GM21423 (cell line): ENCODE measurements around the gene CUX1.
"Not testable (repeated sequence)": the region's sequence is repeated elsewhere in the genome, so short reads cannot be mapped to it uniquely, and the experiment has no call there.

ENCODE experiments used
- ATAC-seq: cut with Tn5 transposase; IDR thresholded peaks from one replicate; pipeline ENCODE4 v1.9.1; 2021; ENCODE audit warnings: mild to moderate bottlenecking, moderate library complexity; ENCODE audit not compliant: unreplicated experiment

Gene CUX1

GRCh38 chr7:101848208-101848951 lies 31.0 kb downstream of the CUX1 start:
- ATAC-seq = no peak

GRCh38 chr7:101849314-101849713 lies 31.9 kb downstream of the CUX1 start:
- ATAC-seq = not testable (repeated sequence)

DNA sequence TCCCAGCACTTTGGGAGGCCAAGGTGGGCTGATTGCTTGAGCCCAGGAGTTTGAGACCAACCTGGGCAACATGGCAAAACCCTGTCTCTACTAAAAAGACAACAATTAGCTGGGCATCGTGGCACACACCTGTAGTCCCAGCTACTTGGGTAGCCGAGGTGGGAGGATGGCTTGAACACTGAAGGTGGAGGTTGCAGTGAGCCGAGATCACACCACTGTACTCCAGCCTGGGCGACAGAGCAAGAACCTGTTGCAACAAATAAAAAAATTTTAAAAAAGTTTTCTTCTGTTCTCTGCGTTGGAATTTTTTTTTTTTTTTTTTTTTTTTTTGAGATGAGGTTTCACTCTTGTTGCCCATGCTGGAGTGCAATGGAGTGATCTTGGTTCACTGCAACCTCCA lies 34.9 kb downstream of the CUX1 start:
- ATAC-seq = not testable (repeated sequence)

DNA sequence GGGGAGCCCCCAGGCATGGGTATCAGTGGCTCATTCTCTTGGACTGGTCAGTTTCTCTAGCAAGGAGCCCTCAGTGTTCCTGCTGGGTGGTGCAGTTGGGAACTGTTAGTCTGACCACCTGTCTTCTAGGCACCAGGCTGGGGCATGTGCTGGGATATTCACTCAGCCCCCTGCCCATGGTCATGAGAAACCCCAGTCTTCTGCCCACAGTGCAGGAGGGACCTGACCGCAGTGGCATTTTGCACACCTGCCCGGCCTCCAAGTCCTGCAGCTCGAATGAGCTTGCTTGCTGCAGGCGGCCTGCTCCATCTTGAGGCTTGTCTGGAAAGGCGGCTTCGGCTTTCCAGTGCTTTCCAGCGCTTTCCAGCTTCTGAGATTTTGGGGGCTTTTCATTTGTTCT lies 36.3 kb downstream of the CUX1 start:
- ATAC-seq = no peak

- ATAC-seq = no peak
Measured at GRCh38 chr7:101854084-101854865, 36.8 kb downstream of the CUX1 start.

DNA sequence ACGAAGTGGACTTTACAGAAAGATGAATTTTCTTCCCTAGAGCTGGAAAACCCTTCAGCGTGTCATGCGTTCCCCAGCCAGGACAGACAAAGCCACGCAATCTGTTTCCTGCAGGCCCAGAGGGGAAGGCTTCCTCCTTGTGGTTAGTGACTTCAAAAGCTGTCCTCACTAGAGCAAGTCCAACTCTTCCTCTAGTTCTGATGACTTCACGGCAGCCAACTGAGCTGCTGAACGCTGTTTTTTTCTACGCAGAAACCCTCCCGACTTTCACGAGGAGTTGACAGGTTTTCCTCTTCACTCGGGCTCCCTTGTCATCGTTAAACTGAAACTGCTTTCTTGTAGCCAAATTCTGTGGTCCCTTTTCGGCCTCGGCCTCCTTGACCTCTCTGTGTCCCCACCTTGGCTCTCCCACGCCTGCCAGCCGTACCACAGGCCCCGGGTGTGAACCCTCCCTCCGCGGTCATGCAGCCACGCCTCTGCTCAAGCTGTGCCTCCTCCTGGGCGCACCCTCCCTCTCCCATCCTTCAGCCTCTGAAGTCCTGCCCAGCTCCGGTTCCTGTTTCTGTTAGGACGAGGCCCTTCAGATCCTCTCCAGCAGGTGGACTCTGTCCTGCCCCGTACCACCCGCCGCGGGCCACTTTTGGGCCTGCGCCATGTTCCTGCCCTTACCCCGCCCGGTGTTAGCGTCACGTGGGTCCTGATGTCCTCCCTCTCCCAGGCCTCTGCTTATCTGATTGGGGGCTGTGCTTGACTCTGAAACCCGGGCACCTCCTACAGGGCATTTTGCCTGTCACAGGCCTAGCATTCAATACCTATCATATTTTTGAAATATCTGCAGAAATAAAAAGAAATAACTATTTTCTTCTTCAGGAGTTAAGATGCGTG lies 39.3 kb downstream of the CUX1 start:
- ATAC-seq = peak; percentile 90

DNA sequence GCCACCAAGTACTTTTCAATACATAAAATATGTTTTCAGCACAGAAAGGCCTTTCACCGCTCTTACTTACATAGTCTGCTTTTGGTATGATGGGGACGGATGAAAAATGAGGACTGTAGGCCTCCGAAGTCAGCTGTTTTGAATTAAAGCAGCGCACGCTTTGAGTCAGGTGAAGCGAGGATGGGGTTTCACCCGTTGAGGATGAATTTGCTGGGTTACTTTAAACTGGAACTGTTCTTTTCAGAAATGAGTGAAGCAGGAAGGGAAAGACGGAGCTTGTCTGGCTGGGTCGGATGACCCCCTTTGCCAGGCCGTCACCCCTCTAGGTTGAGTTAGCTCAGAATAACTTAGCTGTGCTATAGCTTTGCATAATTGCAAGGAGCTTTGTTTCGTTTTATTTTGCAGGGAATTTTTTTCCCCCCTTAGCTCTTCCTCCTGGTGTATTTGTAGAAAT lies 40.0 kb downstream of the CUX1 start:
- ATAC-seq = peak; percentile 20

DNA sequence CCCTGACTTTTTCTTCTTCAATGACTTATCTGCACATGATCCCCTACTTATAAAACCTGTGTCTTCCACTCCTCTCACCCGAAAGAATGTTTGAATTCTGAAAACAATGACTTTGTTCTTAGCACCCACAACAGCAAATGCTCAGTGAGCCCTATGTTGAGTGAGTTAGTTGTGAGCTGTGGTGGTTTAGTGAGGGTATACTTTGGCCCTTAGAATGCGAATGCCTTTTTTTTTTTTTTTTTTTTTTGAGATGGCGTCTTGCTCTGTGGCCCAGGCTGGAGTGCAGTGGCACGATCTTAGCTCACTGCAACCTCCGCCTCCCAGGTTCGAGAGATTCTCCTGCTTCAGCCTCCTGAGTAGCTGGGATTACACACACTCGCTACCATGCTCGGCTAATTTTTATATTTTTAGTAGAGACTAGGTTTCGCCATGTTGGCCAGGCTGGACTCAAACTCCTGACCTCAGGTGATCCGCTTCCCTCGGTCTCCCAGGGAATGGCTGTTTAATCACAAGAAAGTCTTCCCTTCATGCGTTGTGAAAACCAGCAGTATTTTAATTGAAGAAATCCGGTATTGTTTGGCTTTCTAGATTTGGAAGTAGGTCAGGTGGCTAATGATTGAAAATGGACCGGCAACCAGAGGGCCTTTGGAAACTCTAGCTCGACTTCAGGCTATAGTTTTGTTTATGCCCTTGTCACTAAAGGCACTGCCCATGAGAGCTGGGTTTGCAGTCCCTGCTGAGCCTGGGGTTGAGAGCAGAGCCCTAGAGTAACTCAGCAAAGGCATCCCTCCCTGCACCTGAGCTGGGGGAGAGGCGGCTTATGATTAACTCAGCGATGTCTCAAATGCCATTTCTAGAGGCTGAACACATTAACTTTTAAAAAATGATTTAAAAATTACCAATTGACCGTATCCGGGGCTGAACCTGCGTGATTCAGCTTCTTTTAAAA lies 41.3 kb downstream of the CUX1 start:
- no peak for ATAC-seq

DNA sequence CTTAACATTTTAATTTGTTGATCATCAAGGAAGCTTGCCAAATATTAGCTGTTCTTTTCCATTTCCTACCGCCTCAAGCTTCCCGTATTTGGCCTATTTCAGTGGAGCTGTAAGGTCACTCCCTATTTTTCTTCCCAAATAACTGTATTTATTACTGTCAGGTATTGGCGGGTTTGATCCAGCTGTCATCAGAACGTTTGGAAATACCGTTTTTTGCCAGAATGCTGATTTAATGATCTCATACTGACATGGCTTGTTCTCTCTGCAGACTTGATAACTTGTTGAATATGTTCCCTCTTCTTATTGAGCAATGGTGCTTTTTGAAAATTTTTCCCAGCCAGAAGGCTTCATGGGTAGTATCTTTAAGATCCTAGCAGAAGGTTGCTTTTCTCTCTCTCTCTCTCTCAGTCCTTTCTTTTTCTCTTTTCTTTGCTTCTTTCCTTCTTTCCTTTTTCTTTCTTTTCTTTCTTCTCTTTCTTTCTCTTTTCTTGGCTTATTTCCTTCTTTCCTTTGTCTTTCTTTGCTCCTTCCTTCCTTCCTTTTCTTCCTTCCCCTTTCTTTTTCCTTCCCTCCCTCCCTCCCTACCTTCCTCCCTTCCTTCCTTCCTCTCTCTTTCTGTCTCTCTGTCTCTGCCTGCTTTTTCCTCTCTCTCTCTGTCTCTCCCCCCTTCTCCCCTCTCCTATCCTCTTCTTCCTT lies 42.1 kb downstream of the CUX1 start:
- no peak for ATAC-seq

- ATAC-seq = no peak
Measured at GRCh38 chr7:101860316-101861217, 43.1 kb downstream of the CUX1 start.

DNA sequence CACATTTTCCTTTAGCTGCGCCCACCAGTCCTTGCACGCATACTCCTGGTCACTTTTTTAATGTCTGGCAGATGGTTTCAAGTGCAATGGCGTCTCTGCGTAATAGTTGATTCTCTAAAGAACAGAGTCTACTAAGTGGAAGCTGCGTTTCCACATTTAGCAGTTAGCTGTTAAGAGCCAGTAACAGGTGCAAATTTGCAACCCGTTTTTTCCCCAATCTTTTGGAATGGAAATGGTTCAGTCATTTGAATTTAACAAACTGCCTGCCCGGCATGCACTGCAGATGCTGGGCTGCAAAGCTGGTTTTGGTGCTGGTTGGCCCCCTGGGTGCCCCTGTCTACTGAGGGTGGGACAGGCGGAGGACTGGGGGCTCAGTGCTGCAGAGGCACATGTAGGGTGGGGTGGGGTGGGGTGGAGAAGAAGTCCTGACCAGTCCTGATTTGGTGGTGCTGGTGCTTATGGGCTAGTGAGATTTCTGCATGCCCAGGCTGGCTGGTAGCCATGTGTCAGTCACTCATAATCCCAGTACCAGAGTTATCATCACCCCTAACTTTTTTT lies 43.9 kb downstream of the CUX1 start:
- no peak for ATAC-seq

GRCh38 chr7:101862280-101863220 lies 45.1 kb downstream of the CUX1 start:
- no peak for ATAC-seq

- ATAC-seq = no peak
Measured at GRCh38 chr7:101863598-101863997, 46.2 kb downstream of the CUX1 start.

GRCh38 chr7:101864039-101864438 lies 46.6 kb downstream of the CUX1 start:
- ATAC-seq = no peak

DNA sequence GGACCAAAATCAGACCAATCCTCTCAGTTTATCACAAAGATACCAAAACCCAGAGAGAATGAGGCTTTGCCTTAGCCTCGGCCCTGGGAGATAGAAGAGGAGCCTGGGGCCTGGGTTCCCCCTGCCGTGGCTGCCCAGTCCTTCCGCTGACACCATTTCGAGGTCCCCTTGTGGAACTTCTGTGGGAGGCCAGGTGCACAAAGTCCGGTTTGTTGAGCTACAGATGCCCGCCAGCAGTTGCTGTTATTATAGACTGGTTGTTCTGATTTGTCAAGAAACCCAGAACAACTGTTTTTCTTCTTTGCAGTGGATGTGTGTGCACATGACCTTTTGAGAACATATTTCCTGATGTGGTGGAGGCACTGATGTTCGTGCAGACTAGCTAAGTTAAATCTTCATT lies 47.6 kb downstream of the CUX1 start:
- ATAC-seq = no peak

- ATAC-seq = no peak
Measured at GRCh38 chr7:101865455-101865854, 48.0 kb downstream of the CUX1 start.

GRCh38 chr7:101866328-101866727 lies 48.9 kb downstream of the CUX1 start:
- no peak for ATAC-seq
